NT2/D1 (cell line): ENCODE data around the gene MYL12A.

Source experiments
- SUZ12 ChIP-seq: IDR thresholded peaks from 2 replicates; pipeline ENCODE4 v1.6.1; 2011; ENCODE audit not compliant: insufficient read length, insufficient read depth; ENCODE audit errors: extremely low read depth
- YY1 ChIP-seq: IDR thresholded peaks from 2 replicates; pipeline ENCODE4 v1.6.1; 2011; ENCODE audit not compliant: insufficient read length, insufficient read depth
- ZNF274 ChIP-seq: IDR thresholded peaks from 2 replicates; pipeline ENCODE4 v1.6.1; 2011; ENCODE audit warnings: mild to moderate bottlenecking, low read depth, low read length

GRCh38 chr18:3297025-3297984 lies 49.7 kb downstream of the MYL12A start:
- TF ChIP-seq ZNF274 (no peak), YY1 (no peak), SUZ12 (no peak)
